Measurements from ENCODE around the gene RAPGEF4. TPM values are rescaled to one million over a fixed set of nuclear protein-coding genes. Genes with fewer than 3 reads are reported as not detected.

Gene RAPGEF4
- total RNA-seq, 1 donor from 2014 or later, result 6.1 TPM

GRCh38 chr2:173058097-173058496 lies 322.5 kb downstream of the RAPGEF4 start:
- no peak for DNase-seq (ENCODE audit: low read depth, low spot score)

GRCh38 chr2:173058673-173059072 lies 323.0 kb downstream of the RAPGEF4 start:
- DNase-seq (ENCODE audit: low read depth, low spot score), result no peak

- DNase-seq (ENCODE audit: low read depth, low spot score), result no peak
These were observed 323.6 kb downstream of the RAPGEF4 start for GRCh38 chr2:173059292-173059691.

- DNase-seq (ENCODE audit: low read depth, low spot score), result no peak
These were observed 324.4 kb downstream of the RAPGEF4 start for GRCh38 chr2:173059971-173060461.

GRCh38 chr2:173062801-173063200 lies 327.2 kb downstream of the RAPGEF4 start:
- DNase-seq (ENCODE audit: low read depth, low spot score), result no peak

- no peak for DNase-seq (ENCODE audit: low read depth, low spot score)
These were observed 328.6 kb downstream of the RAPGEF4 start for GRCh38 chr2:173064151-173064805.

DNA sequence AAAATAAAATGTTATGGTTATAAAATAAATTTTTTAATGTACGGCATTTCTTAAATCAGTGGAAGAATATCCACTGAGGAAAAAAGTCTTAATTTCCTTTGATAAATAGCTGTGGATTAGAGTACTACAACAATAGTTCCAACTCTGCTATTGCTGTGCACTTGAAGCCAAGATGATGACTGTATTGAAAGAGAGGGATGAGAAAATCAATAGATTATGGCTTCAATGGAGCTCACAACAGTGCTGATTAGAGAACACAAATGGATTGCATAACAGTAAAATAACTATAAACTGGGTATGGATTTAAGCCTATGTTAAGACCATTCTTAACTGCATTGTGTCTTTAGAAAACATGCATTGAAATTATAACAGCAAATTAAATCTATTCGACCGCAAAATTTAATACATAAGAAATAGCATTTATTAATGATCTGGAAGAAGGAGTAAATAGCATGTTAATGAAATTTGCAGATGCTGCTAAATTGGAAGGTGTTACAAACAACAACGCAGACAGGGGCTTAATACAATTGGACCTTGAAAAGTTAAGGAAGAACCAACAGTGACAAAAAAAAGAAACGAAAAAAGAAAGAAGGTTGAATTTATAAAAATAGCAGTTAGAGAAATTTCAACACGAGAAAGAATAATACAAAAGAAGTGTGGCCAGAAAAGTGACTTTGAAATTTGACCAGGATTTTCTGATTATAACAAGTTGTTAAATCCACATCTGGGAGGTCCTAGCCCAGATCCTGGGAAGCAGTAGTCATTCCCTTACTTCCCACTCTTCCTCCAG lies 331.4 kb downstream of the RAPGEF4 start:
- DNase-seq (ENCODE audit: low read depth, low spot score), result no peak

- DNase-seq (ENCODE audit: low read depth, low spot score), result no peak
These were observed 339.6 kb downstream of the RAPGEF4 start for GRCh38 chr2:173075056-173075780.

DNA sequence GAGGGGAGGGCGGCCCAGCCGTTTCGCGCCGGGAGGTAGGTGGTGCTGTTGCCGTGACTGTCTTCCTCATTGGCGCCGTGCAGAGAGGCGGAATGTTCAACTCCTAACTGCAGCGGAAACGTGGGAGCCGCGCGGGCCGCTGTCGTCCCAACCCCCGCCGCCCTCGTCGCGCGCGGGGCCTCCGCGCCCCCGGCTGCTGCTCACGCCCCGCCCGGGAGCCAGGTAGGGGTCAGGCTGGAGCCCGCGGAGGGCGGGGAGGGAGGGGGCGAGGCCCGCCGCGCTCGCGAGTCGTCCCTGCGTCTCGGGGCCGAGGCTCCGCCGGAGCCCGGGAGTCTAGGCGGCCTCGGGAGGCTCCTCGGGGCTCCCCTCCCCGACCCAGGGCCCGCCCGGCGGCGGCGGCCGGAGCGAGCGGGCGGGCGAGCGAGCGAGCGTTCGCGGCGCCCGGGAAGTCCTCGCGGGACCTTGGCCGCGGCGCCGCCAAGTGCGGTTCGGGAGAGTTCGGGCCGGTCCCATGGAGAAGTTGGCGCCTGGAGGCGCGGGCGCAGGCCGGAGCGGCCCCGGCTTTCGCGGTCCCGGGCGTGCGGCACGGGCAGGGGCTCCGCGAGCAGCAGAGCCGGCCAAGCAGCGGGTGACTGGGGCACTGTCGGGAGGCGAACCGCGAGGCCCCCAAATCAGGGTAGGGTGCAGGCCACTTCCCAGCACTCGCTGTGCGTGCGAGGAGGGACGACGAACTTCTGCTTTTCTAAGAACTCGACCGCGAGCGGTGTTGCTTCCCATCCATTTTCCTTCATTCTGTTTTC lies 340.3 kb downstream of the RAPGEF4 start, which contains the start of gene MAP3K20:
MAP3K20 (plus strand) TSS at position 66 of the 800 bp plus-strand sequence. CDS start 15,186 bp downstream, outside the sequence.
- no peak for DNase-seq (ENCODE audit: low read depth, low spot score)

DNA sequence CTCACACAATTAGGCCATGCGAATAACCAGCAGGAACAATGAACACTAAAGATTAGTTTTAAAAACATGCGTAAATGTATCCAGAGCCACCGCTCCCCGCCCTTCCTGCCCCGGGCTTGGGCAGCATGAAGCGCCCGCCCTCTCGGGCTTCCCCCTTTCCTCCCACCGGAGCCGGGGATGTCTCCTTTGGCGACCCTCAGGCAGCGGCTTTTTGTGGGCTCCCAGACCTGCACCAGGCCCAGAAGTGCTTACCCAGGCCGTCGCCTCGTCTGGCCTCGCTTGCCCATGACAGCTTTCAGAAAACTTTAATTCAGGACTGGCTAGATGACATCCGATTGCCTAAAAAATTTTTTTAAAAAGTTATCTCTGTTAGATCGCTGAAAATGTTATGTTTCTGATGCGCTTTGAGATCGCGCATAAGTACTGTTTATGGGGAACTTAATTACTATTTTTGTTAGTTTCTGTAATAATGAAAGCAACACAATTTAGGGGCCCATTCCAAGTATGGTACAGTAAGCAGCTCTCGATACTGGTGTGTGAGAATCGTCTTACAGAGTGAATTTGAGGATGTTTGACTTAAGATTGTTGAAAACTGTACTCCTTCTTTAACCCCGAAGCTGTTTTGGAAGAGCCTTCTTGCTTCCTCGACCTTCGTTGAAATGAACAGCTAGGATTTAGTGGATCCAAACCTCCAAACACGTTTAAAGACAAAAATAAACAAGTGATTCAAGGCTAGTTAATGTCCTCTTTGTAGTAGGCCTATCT lies 341.1 kb downstream of the RAPGEF4 start:
- no peak for DNase-seq (ENCODE audit: low read depth, low spot score)

- DNase-seq (ENCODE audit: low read depth, low spot score), result no peak
These were observed 342.0 kb downstream of the RAPGEF4 start for GRCh38 chr2:173077506-173078177.

DNA sequence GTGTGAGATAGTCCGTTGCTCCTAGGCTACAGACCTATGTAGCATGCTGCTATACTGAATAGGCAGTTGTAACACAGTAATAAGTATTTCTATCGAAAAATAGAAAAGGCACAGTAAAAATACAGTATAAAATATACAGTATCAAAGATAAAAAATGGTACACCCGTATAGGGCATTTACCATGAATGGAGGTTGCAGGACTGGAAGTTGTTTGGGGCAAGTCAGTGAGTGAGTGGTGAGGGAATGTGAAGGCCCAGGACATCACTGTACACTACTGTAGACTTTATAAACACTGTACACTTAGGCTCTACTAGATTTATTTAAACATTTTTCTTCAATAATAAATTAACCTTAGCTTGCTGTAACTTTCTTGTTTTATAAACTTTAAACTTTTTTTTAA lies 343.5 kb downstream of the RAPGEF4 start:
- DNase-seq (ENCODE audit: low read depth, low spot score), result no peak

DNA sequence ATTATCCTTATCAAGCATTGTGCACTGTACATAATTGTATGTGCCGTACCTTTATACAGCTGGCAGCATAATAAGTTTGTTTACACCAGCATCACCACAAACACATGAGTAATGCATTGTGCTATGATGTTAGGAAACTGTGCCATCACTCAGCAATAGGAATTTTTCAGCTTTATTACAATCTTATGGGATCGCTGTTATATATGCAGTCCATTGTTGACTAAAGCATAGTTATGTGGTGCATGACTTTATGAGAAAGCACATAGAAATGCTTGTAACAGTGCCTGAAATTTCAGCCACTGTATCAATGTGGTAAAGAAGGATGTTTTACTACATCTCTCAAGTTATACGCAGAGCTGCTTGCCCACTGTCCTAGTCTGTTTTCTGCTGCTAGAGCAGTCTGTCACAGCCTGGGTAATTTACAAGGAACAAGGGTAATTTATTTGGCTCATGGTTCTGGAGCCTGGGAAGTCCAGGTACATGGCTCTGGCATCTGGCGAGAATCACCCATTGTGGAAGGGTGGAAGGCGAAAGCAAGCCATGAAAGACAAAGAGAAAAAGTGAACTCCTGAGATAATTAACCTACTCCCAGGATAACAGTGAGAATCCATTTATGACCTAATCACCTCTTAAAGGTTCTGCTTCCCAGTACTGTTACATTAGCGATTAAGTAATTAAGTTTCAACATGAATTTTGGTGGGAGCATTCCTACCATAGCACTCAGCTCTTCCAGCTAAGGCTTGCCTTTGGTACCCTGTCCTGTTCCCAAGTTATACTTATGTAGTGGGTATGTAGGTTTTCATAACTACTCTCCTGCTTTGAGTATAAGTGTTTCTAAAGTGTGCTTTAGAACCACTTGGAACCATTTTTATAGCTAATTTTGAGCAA lies 344.6 kb downstream of the RAPGEF4 start:
- no peak for DNase-seq (ENCODE audit: low read depth, low spot score)

GRCh38 chr2:173086518-173087213 lies 351.0 kb downstream of the RAPGEF4 start:
- no peak for DNase-seq (ENCODE audit: low read depth, low spot score)

DNA sequence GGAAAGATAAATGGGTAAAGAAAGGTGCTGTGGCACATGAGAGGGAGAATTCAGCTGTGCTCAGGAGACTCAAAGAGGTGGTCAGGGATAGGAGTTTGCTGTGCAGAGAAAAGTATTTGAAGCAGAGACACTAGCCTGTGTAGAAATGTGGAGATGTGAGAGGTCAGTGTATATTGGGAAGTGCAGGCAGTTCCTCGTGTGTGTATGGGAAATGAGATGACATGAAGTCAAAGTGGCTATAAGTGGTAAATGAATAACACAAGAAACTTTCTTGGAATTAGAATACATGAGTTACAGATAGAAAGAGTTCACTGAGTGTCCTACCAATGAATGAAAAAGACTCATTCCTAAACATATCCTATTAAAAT lies 351.6 kb downstream of the RAPGEF4 start:
- DNase-seq (ENCODE audit: low read depth, low spot score), result no peak

GRCh38 chr2:173087793-173088496 lies 352.3 kb downstream of the RAPGEF4 start:
- DNase-seq (ENCODE audit: low read depth, low spot score), result no peak

DNA sequence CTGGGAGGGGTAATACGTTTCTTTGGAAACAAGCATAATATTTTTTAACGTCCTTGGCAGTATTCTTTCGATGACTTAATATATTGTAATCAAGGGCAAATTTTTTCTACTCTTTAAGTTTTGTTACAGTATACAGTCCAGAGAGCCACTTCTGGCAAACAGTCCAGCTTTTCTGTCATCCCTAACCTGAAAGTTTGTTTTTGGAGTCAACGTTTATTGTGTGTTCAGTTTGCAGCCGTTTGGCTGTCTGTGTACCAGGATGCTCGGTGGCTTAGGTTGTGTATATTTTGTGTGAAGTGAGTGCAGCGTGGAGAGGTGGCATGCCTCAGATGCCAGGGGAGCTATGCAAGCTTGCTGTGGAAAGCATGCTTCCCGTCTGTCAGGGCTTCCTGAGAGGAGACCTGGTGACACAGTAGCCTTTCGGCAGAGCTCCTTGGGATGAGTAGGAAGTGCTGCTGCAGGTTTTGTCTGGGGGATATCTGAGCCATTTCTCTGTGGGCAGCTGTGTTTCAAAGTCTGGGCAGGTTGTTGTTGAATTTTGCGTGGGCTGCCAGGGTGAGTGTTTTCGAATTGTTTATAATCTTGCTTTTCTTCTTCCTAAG lies 354.7 kb downstream of the RAPGEF4 start:
- no peak for DNase-seq (ENCODE audit: low read depth, low spot score)
